ENCODE measurements around the gene PDK4. TPM values are rescaled to one million over a fixed set of nuclear protein-coding genes. Genes with fewer than 3 reads are reported as not detected.

PDK4 gene
- total and polyA plus RNA-seq, 2 of the 13 experiments (the other 11 are each of a cell fraction or from before 2014, with no cell fraction given) = 0.04 TPM; not detected in 1

DNA sequence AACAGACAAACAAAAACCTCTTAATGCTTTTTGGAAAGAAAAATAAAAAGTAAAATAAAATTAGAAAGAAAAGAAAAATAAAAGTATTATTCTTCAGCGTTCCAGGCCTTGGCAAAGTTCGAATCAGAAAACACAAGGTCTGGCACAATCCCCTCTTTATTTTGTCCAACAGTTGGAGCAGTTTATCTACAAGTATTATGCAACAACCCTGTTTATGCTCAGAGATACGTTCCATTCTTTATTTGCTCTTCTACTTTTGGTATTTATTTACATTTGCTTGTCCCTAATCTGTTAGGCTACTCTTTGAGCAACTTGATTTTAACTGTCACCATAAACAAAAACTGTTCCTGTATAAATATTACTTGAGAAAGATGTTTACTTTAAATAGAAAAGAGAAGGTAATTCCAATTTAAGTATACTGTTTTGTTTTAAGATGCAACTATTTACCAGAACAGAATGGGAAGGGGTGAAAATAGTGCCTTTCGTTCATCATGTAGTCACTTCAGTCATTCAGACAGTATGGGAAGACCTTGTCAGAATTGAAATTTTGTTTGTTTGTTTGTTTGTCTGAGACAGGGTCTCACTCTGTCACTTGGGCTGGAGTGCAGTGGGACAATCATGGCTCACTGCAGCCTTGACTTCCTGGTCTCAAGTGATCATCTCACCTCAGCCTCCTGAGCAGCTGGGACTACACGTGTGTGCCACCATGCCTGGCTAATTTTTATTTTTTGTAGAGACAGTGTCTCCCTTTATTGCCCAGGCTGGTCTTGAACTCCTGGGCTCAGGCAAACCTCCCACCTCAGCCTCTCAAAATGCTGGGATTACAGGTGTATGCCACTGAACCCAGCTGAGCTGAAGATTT lies 5.7 kb downstream of the PDK4 start (continued):
- TF ChIP-seq, protein P1, sequence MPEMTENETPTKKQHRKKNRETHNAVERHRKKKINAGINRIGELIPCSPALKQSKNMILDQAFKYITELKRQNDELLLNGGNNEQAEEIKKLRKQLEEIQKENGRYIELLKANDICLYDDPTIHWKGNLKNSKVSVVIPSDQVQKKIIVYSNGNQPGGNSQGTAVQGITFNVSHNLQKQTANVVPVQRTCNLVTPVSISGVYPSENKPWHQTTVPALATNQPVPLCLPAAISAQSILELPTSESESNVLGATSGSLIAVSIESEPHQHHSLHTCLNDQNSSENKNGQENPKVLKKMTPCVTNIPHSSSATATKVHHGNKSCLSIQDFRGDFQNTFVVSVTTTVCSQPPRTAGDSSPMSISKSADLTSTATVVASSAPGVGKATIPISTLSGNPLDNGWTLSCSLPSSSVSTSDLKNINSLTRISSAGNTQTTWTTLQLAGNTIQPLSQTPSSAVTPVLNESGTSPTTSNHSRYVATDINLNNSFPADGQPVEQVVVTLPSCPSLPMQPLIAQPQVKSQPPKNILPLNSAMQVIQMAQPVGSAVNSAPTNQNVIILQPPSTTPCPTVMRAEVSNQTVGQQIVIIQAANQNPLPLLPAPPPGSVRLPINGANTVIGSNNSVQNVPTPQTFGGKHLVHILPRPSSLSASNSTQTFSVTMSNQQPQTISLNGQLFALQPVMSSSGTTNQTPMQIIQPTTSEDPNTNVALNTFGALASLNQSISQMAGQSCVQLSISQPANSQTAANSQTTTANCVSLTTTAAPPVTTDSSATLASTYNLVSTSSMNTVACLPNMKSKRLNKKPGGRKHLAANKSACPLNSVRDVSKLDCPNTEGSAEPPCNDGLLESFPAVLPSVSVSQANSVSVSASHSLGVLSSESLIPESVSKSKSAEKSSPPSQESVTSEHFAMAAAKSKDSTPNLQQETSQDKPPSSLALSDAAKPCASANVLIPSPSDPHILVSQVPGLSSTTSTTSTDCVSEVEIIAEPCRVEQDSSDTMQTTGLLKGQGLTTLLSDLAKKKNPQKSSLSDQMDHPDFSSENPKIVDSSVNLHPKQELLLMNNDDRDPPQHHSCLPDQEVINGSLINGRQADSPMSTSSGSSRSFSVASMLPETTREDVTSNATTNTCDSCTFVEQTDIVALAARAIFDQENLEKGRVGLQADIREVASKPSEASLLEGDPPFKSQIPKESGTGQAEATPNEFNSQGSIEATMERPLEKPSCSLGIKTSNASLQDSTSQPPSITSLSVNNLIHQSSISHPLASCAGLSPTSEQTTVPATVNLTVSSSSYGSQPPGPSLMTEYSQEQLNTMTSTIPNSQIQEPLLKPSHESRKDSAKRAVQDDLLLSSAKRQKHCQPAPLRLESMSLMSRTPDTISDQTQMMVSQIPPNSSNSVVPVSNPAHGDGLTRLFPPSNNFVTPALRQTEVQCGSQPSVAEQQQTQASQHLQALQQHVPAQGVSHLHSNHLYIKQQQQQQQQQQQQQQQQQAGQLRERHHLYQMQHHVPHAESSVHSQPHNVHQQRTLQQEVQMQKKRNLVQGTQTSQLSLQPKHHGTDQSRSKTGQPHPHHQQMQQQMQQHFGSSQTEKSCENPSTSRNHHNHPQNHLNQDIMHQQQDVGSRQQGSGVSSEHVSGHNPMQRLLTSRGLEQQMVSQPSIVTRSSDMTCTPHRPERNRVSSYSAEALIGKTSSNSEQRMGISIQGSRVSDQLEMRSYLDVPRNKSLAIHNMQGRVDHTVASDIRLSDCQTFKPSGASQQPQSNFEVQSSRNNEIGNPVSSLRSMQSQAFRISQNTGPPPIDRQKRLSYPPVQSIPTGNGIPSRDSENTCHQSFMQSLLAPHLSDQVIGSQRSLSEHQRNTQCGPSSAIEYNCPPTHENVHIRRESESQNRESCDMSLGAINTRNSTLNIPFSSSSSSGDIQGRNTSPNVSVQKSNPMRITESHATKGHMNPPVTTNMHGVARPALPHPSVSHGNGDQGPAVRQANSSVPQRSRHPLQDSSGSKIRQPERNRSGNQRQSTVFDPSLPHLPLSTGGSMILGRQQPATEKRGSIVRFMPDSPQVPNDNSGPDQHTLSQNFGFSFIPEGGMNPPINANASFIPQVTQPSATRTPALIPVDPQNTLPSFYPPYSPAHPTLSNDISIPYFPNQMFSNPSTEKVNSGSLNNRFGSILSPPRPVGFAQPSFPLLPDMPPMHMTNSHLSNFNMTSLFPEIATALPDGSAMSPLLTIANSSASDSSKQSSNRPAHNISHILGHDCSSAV (CRISPR knock-in tag; IDR thresholded peaks at IDR 0.05; ENCODE audit: borderline replicate concordance) = no peak
- no peak for TF ChIP-seq PLRG1 (conservative IDR thresholded peaks at IDR 0.05)
- TF ChIP-seq, protein P2, sequence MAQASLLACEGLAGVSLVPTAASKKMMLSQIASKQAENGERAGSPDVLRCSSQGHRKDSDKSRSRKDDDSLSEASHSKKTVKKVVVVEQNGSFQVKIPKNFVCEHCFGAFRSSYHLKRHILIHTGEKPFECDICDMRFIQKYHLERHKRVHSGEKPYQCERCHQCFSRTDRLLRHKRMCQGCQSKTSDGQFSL (CRISPR knock-in tag; IDR thresholded peaks at IDR 0.05) = no peak
- TF ChIP-seq, protein P3, sequence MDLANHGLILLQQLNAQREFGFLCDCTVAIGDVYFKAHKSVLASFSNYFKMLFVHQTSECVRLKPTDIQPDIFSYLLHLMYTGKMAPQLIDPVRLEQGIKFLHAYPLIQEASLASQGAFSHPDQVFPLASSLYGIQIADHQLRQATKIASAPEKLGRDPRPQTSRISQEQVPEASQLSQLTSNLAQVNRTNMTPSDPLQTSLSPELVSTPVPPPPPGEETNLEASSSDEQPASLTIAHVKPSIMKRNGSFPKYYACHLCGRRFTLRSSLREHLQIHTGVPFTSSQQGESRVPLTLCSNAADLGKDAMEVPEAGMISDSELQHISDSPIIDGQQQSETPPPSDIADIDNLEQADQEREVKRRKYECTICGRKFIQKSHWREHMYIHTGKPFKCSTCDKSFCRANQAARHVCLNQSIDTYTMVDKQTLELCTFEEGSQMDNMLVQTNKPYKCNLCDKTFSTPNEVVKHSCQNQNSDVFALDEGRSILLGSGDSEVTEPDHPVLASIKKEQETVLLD (CRISPR knock-in tag; IDR thresholded peaks at IDR 0.05; ENCODE audit: low read depth) = no peak
- no peak for TF ChIP-seq ZNF737 (CRISPR knock-in tag; IDR thresholded peaks at IDR 0.05; ENCODE audit: borderline replicate concordance)
- TF ChIP-seq, protein P4, sequence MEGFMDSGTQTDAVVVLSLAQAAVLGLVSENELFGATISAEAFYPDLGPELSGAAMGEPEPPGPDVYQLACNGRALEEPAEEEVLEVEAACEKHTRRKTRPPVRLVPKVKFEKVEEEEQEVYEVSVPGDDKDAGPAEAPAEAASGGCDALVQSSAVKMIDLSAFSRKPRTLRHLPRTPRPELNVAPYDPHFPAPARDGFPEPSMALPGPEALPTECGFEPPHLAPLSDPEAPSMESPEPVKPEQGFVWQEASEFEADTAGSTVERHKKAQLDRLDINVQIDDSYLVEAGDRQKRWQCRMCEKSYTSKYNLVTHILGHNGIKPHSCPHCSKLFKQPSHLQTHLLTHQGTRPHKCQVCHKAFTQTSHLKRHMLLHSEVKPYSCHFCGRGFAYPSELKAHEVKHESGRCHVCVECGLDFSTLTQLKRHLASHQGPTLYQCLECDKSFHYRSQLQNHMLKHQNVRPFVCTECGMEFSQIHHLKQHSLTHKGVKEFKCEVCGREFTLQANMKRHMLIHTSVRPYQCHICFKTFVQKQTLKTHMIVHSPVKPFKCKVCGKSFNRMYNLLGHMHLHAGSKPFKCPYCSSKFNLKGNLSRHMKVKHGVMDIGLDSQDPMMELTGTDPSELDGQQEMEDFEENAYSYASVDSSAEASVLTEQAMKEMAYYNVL (CRISPR knock-in tag; IDR thresholded peaks at IDR 0.05; ENCODE audit: borderline replicate concordance) = no peak
- TF ChIP-seq, protein P5, sequence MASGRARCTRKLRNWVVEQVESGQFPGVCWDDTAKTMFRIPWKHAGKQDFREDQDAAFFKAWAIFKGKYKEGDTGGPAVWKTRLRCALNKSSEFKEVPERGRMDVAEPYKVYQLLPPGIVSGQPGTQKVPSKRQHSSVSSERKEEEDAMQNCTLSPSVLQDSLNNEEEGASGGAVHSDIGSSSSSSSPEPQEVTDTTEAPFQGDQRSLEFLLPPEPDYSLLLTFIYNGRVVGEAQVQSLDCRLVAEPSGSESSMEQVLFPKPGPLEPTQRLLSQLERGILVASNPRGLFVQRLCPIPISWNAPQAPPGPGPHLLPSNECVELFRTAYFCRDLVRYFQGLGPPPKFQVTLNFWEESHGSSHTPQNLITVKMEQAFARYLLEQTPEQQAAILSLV (CRISPR knock-in tag; IDR thresholded peaks at IDR 0.05; ENCODE audit: borderline replicate concordance) = no peak
- TF ChIP-seq SIN3A (IDR thresholded peaks at IDR 0.05; ENCODE audit: borderline replicate concordance, low read depth, low read length) = no peak
- no peak for TF ChIP-seq GABPA (IDR thresholded peaks at IDR 0.05; ENCODE audit: low read depth, low read length)
- no peak for TF ChIP-seq GABPA (CRISPR knock-in tag; IDR thresholded peaks at IDR 0.05; ENCODE audit: low read depth)
- no peak for TF ChIP-seq ZNF468 (CRISPR knock-in tag; IDR thresholded peaks at IDR 0.05)
- no peak for TF ChIP-seq PAWR (CRISPR knock-in tag; IDR thresholded peaks at IDR 0.05; ENCODE audit: borderline replicate concordance)
- no peak for TF ChIP-seq ZNF546 (CRISPR knock-in tag; conservative IDR thresholded peaks at IDR 0.05)
